SU-DHL-6 (cell line): ENCODE results near the gene AMOTL1.

Experiments
- H2AFZ ChIP-seq: fragments of 200-600 bp; sonication (generic); 2 replicates; pipeline ENCODE4 v1.6.1; 2014; ENCODE audit warnings: low read depth, mild to moderate bottlenecking, moderate library complexity, mixed read lengths, antibody characterized with exemption, low read length; ENCODE audit not compliant: severe bottlenecking
- H3F3A ChIP-seq: fragments of 200-600 bp; shearing (Covaris generic); 2 replicates; pipeline ENCODE4 v1.6.0; 2016; ENCODE audit warnings: antibody characterized with exemption, mild to moderate bottlenecking; ENCODE audit not compliant: insufficient read depth
- H3K27ac ChIP-seq: fragments of 200-600 bp; sonication (generic); 2 replicates; pipeline ENCODE4 v1.5.1; 2016; ENCODE audit warnings: low read depth, mild to moderate bottlenecking, low read length, moderate library complexity, mixed read lengths
- H3K27me3 ChIP-seq: fragments of 200-600 bp; sonication (generic), shearing (Covaris generic); 2 replicates; pipeline ENCODE4 v1.6.0; 2014; ENCODE audit warnings: mild to moderate bottlenecking, low read length
- H3K36me3 ChIP-seq: fragments of 200-600 bp; sonication (generic); 2 replicates; pipeline ENCODE4 v1.6.1; 2014; ENCODE audit warnings: mild to moderate bottlenecking, low read length, mixed read lengths
- H3K4me2 ChIP-seq: fragments of 300-600, 200-600 bp; shearing (Covaris generic), sonication (generic); 2 replicates; pipeline ENCODE4 v1.6.0; 2014; ENCODE audit warnings: low read length, low read depth, mild to moderate bottlenecking; ENCODE audit not compliant: poor library complexity, severe bottlenecking
- H3K4me3 ChIP-seq: fragments of 200-600 bp; sonication (generic); 2 replicates; pipeline ENCODE4 v1.5.1; 2014; ENCODE audit warnings: antibody characterized with exemption, low read length, mild to moderate bottlenecking, mixed read lengths; ENCODE audit not compliant: insufficient read depth, poor library complexity, severe bottlenecking
- H3K79me2 ChIP-seq: fragments of 200-600 bp; sonication (generic); 2 replicates; pipeline ENCODE4 v1.6.1; 2014; ENCODE audit warnings: mild to moderate bottlenecking, low read length, moderate library complexity; ENCODE audit not compliant: insufficient read depth
- H3K9ac ChIP-seq: fragments of 200-600 bp; sonication (generic); 2 replicates; pipeline ENCODE4 v1.7.0; 2014; ENCODE audit warnings: mild to moderate bottlenecking, low read length
- H3K9me2 ChIP-seq: fragments of 200-600 bp; sonication (generic); replicated peaks from 2 replicates; pipeline ENCODE4 v1.6.1; 2014; ENCODE audit warnings: low read length; ENCODE audit not compliant: insufficient read depth
- H3K9me3 ChIP-seq: fragments of 200-600 bp; sonication (generic); 2 replicates; pipeline ENCODE4 v1.6.1; 2014; ENCODE audit warnings: low read length, mixed read lengths; ENCODE audit not compliant: insufficient read depth
- H4K20me1 ChIP-seq: fragments of 200-600 bp; sonication (generic); 2 replicates; pipeline ENCODE4 v1.6.1; 2014; ENCODE audit warnings: low read depth, mild to moderate bottlenecking, antibody characterized with exemption, low read length, moderate library complexity, mixed read lengths
- EZH2phosphoT487 ChIP-seq: fragments of 200-600 bp; sonication (generic), shearing (Covaris generic); conservative IDR thresholded peaks from 2 replicates; pipeline ENCODE4 v1.6.1; 2018; ENCODE audit warnings: mild to moderate bottlenecking, antibody characterized with exemption, low read length, moderate library complexity, mixed read lengths
- TF ChIP-seq, protein P1 (sequence below): fragments of 200-600 bp; sonication (generic); IDR thresholded peaks from one replicate; pipeline ENCODE4 v1.5.1; 2017; ENCODE audit warnings: antibody characterized with exemption, mild to moderate bottlenecking, low read length, moderate library complexity; ENCODE audit not compliant: insufficient read depth, poor library complexity, severe bottlenecking

AMOTL1 gene

GRCh38 chr11:94775567-94776327 is 7.6 kb downstream of the AMOTL1 start:
- H3K79me2 ChIP-seq, result no peaks in the 10 kb centered on the region
- H4K20me1 ChIP-seq, result no peaks in the 10 kb centered on the region

GRCh38 chr11:94776351-94777321 is 8.5 kb downstream of the AMOTL1 start:
- no peak overlapping the region for H2AFZ ChIP-seq
- no peak overlapping the region for H3K9ac ChIP-seq
- H3K9me3 ChIP-seq, result no peaks in the 10 kb centered on the region
- no peak overlapping the region for H3K4me3 ChIP-seq
- no peaks in the 10 kb centered on the region for H3F3A ChIP-seq
- no peaks in the 10 kb centered on the region for H4K20me1 ChIP-seq
- no peaks in the 10 kb centered on the region for H3K36me3 ChIP-seq
- no peak overlapping the region for H3K4me2 ChIP-seq
- no peaks in the 10 kb centered on the region for H3K9me2 ChIP-seq
- H3K27me3 ChIP-seq, result no peaks in the 10 kb centered on the region
- no peak for TF ChIP-seq EZH2phosphoT487
- TF ChIP-seq, protein P1, sequence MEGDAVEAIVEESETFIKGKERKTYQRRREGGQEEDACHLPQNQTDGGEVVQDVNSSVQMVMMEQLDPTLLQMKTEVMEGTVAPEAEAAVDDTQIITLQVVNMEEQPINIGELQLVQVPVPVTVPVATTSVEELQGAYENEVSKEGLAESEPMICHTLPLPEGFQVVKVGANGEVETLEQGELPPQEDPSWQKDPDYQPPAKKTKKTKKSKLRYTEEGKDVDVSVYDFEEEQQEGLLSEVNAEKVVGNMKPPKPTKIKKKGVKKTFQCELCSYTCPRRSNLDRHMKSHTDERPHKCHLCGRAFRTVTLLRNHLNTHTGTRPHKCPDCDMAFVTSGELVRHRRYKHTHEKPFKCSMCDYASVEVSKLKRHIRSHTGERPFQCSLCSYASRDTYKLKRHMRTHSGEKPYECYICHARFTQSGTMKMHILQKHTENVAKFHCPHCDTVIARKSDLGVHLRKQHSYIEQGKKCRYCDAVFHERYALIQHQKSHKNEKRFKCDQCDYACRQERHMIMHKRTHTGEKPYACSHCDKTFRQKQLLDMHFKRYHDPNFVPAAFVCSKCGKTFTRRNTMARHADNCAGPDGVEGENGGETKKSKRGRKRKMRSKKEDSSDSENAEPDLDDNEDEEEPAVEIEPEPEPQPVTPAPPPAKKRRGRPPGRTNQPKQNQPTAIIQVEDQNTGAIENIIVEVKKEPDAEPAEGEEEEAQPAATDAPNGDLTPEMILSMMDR, result no peak
- no peak overlapping the region for H3K27ac ChIP-seq
- no peaks in the 10 kb centered on the region for H3K79me2 ChIP-seq

More at GRCh38 chr11:94775567-94776327, 7.6 kb downstream of the AMOTL1 start:
- Histone ChIP-seq H3F3A (no peaks in the 10 kb centered on the region), H3K9ac (no peak overlapping the region), H3K4me3 (no peak overlapping the region), H3K9me3 (no peaks in the 10 kb centered on the region), H3K36me3 (no peaks in the 10 kb centered on the region), H3K9me2 (no peaks in the 10 kb centered on the region), H3K4me2 (no peak overlapping the region), H3K27ac (no peak overlapping the region), H2AFZ (no peak overlapping the region), H3K27me3 (no peaks in the 10 kb centered on the region)
- no peak for TF ChIP-seq EZH2phosphoT487
- TF ChIP-seq, protein P1, result no peak

- H3K9me3 ChIP-seq, result no peaks in the 10 kb centered on the region
- no peaks in the 10 kb centered on the region for H3K27me3 ChIP-seq
- no peaks in the 10 kb centered on the region for H4K20me1 ChIP-seq
- no peak overlapping the region for H3K4me2 ChIP-seq
- no peak overlapping the region for H3K27ac ChIP-seq
- TF ChIP-seq, protein P1, result no peak
- TF ChIP-seq EZH2phosphoT487, result no peak
- no peak overlapping the region for H3K9ac ChIP-seq
- H3F3A ChIP-seq, result no peaks in the 10 kb centered on the region
- H3K9me2 ChIP-seq, result no peaks in the 10 kb centered on the region
- no peak overlapping the region for H3K4me3 ChIP-seq
- no peaks in the 10 kb centered on the region for H3K79me2 ChIP-seq
- no peak overlapping the region for H2AFZ ChIP-seq
- no peaks in the 10 kb centered on the region for H3K36me3 ChIP-seq
These were observed 12.3 kb downstream of the AMOTL1 start for GRCh38 chr11:94780432-94780831.
